Neural crest cell (in vitro differentiated cells): ENCODE results near the gene NRDE2. TPM values are rescaled to one million over a fixed set of nuclear protein-coding genes. Genes with fewer than 3 reads are reported as not detected.

Experiments used
- DNase-seq: peaks from one replicate; pipeline ENCODE4 v3.0.0; 2021; ENCODE audit warnings: low read depth, mixed read lengths, low spot score
- H3K27ac Mint-ChIP-seq: one replicate; pipeline ENCODE4 v1.8.0; 2021; ENCODE audit warnings: mild to moderate bottlenecking, mixed read lengths; ENCODE audit not compliant: unreplicated experiment
- H3K27me3 Mint-ChIP-seq: 2 replicates; pipeline ENCODE4 v1.8.0; 2021; ENCODE audit warnings: low read depth, mild to moderate bottlenecking, mixed read lengths
- H3K36me3 Mint-ChIP-seq: 2 replicates; pipeline ENCODE4 v1.8.0; 2021; ENCODE audit warnings: low read depth, mild to moderate bottlenecking, mixed read lengths
- H3K4me1 Mint-ChIP-seq: 2 replicates; pipeline ENCODE4 v1.8.0; 2021; ENCODE audit warnings: mixed read lengths
- H3K4me3 Mint-ChIP-seq: one replicate; pipeline ENCODE4 v1.8.0; 2021; ENCODE audit warnings: mild to moderate bottlenecking, mixed read lengths
- H3K9me3 Mint-ChIP-seq: 2 replicates; pipeline ENCODE4 v1.8.0; 2021; ENCODE audit warnings: mixed read lengths
- CTCF ChIP-seq: fragments of 200-600 bp; sonication (generic); conservative IDR thresholded peaks from 2 replicates; pipeline ENCODE4 v1.5.0; 2021; ENCODE audit warnings: antibody characterized with exemption, mild to moderate bottlenecking
- total RNA-seq: library from RNA; stranded (reverse); gene quantifications from 2 replicates; pipeline ENCODE4 v1.2.1, GENCODE V29; 2021

NRDE2 gene
- total RNA-seq, 1 donor from 2014 or later = 24.5 TPM

GRCh38 chr14:90301122-90301521 is 30.6 kb downstream of the NRDE2 start:
- Mint-ChIP-seq H3K27me3 (no peaks in the 10 kb centered on the region), H3K4me3 (no peak overlapping the region), H3K27ac (no peak overlapping the region), H3K9me3 (no peaks in the 10 kb centered on the region), H3K36me3 (peaks cover 12% of the 10 kb centered on the region), H3K4me1 (peaks cover 9% of the 10 kb centered on the region)
- DNase-seq = no peak
- no peak for TF ChIP-seq CTCF

- H3K4me1 Mint-ChIP-seq = peaks cover 9% of the 10 kb centered on the region
- no peaks in the 10 kb centered on the region for H3K27me3 Mint-ChIP-seq
- H3K9me3 Mint-ChIP-seq = no peaks in the 10 kb centered on the region
- no peak for TF ChIP-seq CTCF
- H3K4me3 Mint-ChIP-seq = no peak overlapping the region
- peaks cover 12% of the 10 kb centered on the region for H3K36me3 Mint-ChIP-seq
- DNase-seq = no peak
- no peak overlapping the region for H3K27ac Mint-ChIP-seq
These were observed 31.1 kb downstream of the NRDE2 start for GRCh38 chr14:90300611-90301047.

GRCh38 chr14:90299408-90299807 is 32.3 kb downstream of the NRDE2 start:
- H3K4me1 Mint-ChIP-seq = peaks cover 9% of the 10 kb centered on the region
- no peak overlapping the region for H3K27ac Mint-ChIP-seq
- DNase-seq = no peak
- no peak overlapping the region for H3K4me3 Mint-ChIP-seq
- no peak for TF ChIP-seq CTCF
- peaks cover 13% of the 10 kb centered on the region for H3K36me3 Mint-ChIP-seq
- no peaks in the 10 kb centered on the region for H3K27me3 Mint-ChIP-seq
- H3K9me3 Mint-ChIP-seq = no peaks in the 10 kb centered on the region

GRCh38 chr14:90297876-90298629 is 33.7 kb downstream of the NRDE2 start:
- H3K4me3 Mint-ChIP-seq = no peak overlapping the region
- peaks cover 4% of the 10 kb centered on the region for H3K4me1 Mint-ChIP-seq
- DNase-seq = no peak
- H3K36me3 Mint-ChIP-seq = peaks cover 15% of the 10 kb centered on the region
- H3K9me3 Mint-ChIP-seq = no peaks in the 10 kb centered on the region
- no peak for TF ChIP-seq CTCF
- H3K27ac Mint-ChIP-seq = no peak overlapping the region
- H3K27me3 Mint-ChIP-seq = no peaks in the 10 kb centered on the region

- no peak overlapping the region for H3K4me3 Mint-ChIP-seq
- no peaks in the 10 kb centered on the region for H3K9me3 Mint-ChIP-seq
- no peaks in the 10 kb centered on the region for H3K4me1 Mint-ChIP-seq
- no peak for DNase-seq
- H3K36me3 Mint-ChIP-seq = peaks cover 12% of the 10 kb centered on the region
- no peak for TF ChIP-seq CTCF
- no peaks in the 10 kb centered on the region for H3K27me3 Mint-ChIP-seq
- H3K27ac Mint-ChIP-seq = no peak overlapping the region
These were observed 35.1 kb downstream of the NRDE2 start for GRCh38 chr14:90296641-90297040.
